Measurements from ENCODE around the gene ADAMTS12. TPM values are rescaled to one million over a fixed set of nuclear protein-coding genes. Genes with fewer than 3 reads are reported as not detected.

ADAMTS12 gene
- total RNA-seq, 1 donor from 2014 or later: 0.54 TPM

DNA sequence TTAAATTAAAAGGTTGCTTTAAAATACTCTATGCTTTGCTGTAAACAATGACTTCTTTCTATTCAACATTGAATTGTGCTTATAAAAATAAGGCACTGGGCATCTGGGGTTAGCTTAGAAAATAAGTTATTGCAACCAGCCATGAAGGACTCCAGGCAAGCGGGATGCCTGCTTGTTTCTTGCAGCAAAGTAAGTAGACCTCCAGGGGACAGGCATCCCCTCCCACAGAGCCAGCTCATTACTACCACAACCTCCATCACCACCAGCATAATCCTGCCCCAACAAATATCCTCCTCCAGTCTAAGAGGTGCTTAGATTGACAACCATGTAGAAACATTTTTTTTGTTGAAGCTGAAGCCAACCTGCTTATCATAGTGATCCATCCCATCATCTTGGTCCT lies 260.7 kb downstream of the ADAMTS12 start:
- Mint-ChIP-seq H3K9me3 (ENCODE audit: unreplicated experiment) (no peaks in the 10 kb centered on the region), H3K27ac (ENCODE audit: unreplicated experiment) (no peak overlapping the region), H3K27me3 (ENCODE audit: unreplicated experiment) (no peaks in the 10 kb centered on the region), H3K4me1 (ENCODE audit: low read depth, unreplicated experiment) (no peaks in the 10 kb centered on the region), H3K4me3 (ENCODE audit: unreplicated experiment) (no peak overlapping the region), H3K36me3 (ENCODE audit: unreplicated experiment) (no peaks in the 10 kb centered on the region)
- no peak for TF ChIP-seq CTCF (IDR thresholded peaks at IDR 0.05; ENCODE audit: partially characterized antibody, unreplicated experiment)
- DNase-seq: no peak

DNA sequence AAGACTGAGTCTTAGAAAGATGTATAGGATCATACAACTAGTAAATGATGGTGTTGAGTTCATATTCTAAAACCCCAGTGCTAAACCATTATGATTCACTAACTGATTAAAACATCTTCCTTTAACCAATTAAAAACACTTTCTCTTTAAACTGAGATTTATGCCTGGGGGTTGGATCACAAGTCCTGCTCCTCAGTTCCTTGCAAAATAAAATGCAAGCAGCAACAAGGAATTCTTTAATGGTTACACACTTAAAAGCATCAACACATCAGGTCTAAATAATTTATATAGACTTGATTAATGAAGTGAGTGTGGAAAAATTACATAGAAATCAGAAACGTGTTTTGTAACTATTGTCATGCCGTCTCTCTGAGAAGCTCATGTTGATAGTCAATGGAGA lies 261.8 kb downstream of the ADAMTS12 start:
- no peak for DNase-seq
- no peaks in the 10 kb centered on the region for H3K4me1 Mint-ChIP-seq (ENCODE audit: low read depth, unreplicated experiment)

DNA sequence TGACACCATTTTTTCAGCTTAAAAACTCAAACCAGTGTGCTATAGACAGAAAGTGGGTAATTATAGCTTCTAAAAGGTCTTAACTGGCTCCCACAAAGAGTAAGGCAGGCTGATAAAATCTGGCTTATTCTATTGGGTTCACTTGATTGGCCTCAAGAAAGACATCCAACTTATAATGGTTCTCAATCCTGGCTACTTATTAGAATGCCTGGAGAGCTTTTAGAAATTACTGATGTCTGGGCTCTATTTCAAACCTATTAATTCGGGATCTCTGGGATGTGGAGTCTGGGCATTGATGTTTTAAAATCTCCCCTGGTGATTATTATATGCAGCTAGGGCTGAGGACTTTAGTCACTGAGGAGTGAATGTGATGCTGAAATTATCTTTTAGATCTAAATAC lies 263.0 kb downstream of the ADAMTS12 start:
- H3K27ac Mint-ChIP-seq (ENCODE audit: unreplicated experiment): no peak overlapping the region
- H3K36me3 Mint-ChIP-seq (ENCODE audit: unreplicated experiment): no peaks in the 10 kb centered on the region
- no peaks in the 10 kb centered on the region for H3K27me3 Mint-ChIP-seq (ENCODE audit: unreplicated experiment)
- TF ChIP-seq CTCF (IDR thresholded peaks at IDR 0.05; ENCODE audit: partially characterized antibody, unreplicated experiment): no peak
- H3K4me3 Mint-ChIP-seq (ENCODE audit: unreplicated experiment): no peak overlapping the region
- no peak for DNase-seq
- no peaks in the 10 kb centered on the region for H3K9me3 Mint-ChIP-seq (ENCODE audit: unreplicated experiment)
- H3K4me1 Mint-ChIP-seq (ENCODE audit: low read depth, unreplicated experiment): no peaks in the 10 kb centered on the region

More for the DNA sequence above, 261.8 kb downstream of the ADAMTS12 start:
- no peak overlapping the region for H3K27ac Mint-ChIP-seq (ENCODE audit: unreplicated experiment)
- TF ChIP-seq CTCF (IDR thresholded peaks at IDR 0.05; ENCODE audit: partially characterized antibody, unreplicated experiment): no peak
- no peaks in the 10 kb centered on the region for H3K27me3 Mint-ChIP-seq (ENCODE audit: unreplicated experiment)
- H3K4me3 Mint-ChIP-seq (ENCODE audit: unreplicated experiment): no peak overlapping the region
- H3K36me3 Mint-ChIP-seq (ENCODE audit: unreplicated experiment): no peaks in the 10 kb centered on the region
- no peaks in the 10 kb centered on the region for H3K9me3 Mint-ChIP-seq (ENCODE audit: unreplicated experiment)

GRCh38 chr5:33621514-33621913 lies 270.3 kb downstream of the ADAMTS12 start:
- H3K4me1 Mint-ChIP-seq (ENCODE audit: low read depth, unreplicated experiment): no peaks in the 10 kb centered on the region
- TF ChIP-seq CTCF (IDR thresholded peaks at IDR 0.05; ENCODE audit: partially characterized antibody, unreplicated experiment): no peak
- no peaks in the 10 kb centered on the region for H3K27me3 Mint-ChIP-seq (ENCODE audit: unreplicated experiment)
- H3K27ac Mint-ChIP-seq (ENCODE audit: unreplicated experiment): no peak overlapping the region
- H3K4me3 Mint-ChIP-seq (ENCODE audit: unreplicated experiment): no peak overlapping the region
- no peaks in the 10 kb centered on the region for H3K36me3 Mint-ChIP-seq (ENCODE audit: unreplicated experiment)
- DNase-seq: no peak
- H3K9me3 Mint-ChIP-seq (ENCODE audit: unreplicated experiment): no peaks in the 10 kb centered on the region

- Mint-ChIP-seq H3K27me3 (ENCODE audit: unreplicated experiment) (peaks cover 2% of the 10 kb centered on the region), H3K9me3 (ENCODE audit: unreplicated experiment) (no peaks in the 10 kb centered on the region), H3K4me1 (ENCODE audit: low read depth, unreplicated experiment) (no peaks in the 10 kb centered on the region), H3K4me3 (ENCODE audit: unreplicated experiment) (no peak overlapping the region), H3K27ac (ENCODE audit: unreplicated experiment) (no peak overlapping the region), H3K36me3 (ENCODE audit: unreplicated experiment) (no peaks in the 10 kb centered on the region)
- no peak for DNase-seq
- TF ChIP-seq CTCF (IDR thresholded peaks at IDR 0.05; ENCODE audit: partially characterized antibody, unreplicated experiment): no peak
Observed at GRCh38 chr5:33614039-33614438, 277.8 kb downstream of the ADAMTS12 start.
